ENCODE results near the gene AMH. TPM values are rescaled to one million over a fixed set of nuclear protein-coding genes. Genes with fewer than 3 reads are reported as not detected.

The AMH gene
- total and polyA plus RNA-seq, 2 of the 13 experiments (the other 11 are each of a cell fraction or from before 2014, with no cell fraction given): 0.03 to 0.18 TPM

DNA sequence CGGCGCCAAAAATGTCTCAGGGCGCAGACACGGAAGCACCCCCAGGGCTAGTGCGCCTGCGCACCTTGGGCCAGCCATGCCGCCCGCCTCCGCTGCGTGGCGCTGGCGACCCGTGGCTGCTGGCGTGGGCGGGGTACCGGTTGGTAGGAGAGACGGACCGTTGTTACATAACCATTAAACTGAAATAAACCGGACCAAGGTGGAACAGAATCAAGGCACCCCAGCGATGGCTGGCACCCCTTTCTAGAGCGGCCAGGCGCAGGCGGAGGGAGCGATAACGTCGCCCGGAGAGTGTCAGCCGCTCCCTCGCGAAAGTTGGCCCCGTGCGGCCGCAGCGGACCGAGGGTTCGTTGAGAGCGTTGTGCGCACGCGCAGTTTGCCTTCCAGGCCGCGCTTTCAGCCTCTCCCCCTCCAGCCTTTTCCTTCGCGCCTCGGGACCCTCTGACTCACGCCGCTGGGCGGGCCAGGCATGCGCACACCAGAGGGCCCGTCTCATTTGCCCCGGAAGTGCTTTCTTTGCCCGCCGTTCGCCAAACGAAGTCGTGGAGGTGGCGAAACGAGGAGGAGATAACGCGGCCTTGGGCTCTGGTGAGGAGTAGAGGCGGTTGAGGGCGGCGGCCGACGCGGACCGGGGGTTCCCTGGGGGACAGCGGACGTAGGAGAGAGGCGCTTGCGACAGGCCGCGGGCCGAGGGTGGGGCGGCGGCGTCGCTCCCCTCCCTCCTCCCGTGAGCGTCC lies 12.6 kb upstream of the AMH start, which contains the start of the genes PLEKHJ1 and SF3A2 (continued):
- no peak; the same call in 1 of the 2 replicates for TF ChIP-seq ELF4 (CRISPR knock-in tag; IDR thresholded peaks at IDR 0.05; ENCODE audit: borderline replicate concordance)
- peak; percentile 98; the same call in 1 of the 2 replicates for TF ChIP-seq ZNF552 (CRISPR knock-in tag; IDR thresholded peaks at IDR 0.05; ENCODE audit: borderline replicate concordance)
- TF ChIP-seq ZNF83 (CRISPR knock-in tag; IDR thresholded peaks at IDR 0.05; ENCODE audit: borderline replicate concordance): peak; percentile 57
- TF ChIP-seq, protein P1, sequence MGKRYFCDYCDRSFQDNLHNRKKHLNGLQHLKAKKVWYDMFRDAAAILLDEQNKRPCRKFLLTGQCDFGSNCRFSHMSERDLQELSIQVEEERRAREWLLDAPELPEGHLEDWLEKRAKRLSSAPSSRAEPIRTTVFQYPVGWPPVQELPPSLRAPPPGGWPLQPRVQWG (CRISPR knock-in tag; IDR thresholded peaks at IDR 0.05; ENCODE audit: borderline replicate concordance, low read depth): no peak
- TF ChIP-seq, protein P2, sequence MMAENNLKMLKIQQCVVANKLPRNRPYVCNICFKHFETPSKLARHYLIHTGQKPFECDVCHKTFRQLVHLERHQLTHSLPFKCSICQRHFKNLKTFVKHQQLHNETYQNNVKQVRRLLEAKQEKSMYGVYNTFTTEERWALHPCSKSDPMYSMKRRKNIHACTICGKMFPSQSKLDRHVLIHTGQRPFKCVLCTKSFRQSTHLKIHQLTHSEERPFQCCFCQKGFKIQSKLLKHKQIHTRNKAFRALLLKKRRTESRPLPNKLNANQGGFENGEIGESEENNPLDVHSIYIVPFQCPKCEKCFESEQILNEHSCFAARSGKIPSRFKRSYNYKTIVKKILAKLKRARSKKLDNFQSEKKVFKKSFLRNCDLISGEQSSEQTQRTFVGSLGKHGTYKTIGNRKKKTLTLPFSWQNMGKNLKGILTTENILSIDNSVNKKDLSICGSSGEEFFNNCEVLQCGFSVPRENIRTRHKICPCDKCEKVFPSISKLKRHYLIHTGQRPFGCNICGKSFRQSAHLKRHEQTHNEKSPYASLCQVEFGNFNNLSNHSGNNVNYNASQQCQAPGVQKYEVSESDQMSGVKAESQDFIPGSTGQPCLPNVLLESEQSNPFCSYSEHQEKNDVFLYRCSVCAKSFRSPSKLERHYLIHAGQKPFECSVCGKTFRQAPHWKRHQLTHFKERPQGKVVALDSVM (CRISPR knock-in tag; IDR thresholded peaks at IDR 0.05): no peak
- TF ChIP-seq, protein P3, sequence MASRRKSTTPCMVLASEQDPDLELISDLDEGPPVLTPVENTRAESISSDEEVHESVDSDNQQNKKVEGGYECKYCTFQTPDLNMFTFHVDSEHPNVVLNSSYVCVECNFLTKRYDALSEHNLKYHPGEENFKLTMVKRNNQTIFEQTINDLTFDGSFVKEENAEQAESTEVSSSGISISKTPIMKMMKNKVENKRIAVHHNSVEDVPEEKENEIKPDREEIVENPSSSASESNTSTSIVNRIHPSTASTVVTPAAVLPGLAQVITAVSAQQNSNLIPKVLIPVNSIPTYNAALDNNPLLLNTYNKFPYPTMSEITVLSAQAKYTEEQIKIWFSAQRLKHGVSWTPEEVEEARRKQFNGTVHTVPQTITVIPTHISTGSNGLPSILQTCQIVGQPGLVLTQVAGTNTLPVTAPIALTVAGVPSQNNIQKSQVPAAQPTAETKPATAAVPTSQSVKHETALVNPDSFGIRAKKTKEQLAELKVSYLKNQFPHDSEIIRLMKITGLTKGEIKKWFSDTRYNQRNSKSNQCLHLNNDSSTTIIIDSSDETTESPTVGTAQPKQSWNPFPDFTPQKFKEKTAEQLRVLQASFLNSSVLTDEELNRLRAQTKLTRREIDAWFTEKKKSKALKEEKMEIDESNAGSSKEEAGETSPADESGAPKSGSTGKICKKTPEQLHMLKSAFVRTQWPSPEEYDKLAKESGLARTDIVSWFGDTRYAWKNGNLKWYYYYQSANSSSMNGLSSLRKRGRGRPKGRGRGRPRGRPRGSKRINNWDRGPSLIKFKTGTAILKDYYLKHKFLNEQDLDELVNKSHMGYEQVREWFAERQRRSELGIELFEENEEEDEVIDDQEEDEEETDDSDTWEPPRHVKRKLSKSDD (CRISPR knock-in tag; IDR thresholded peaks at IDR 0.05; ENCODE audit: low read depth): peak; percentile 89
- peak; percentile 87 for TF ChIP-seq ZMYM2 (CRISPR knock-in tag; IDR thresholded peaks at IDR 0.05)
- no peak for TF ChIP-seq PTBP1 (IDR thresholded peaks at IDR 0.05; ENCODE audit: low read depth, low read length, poor library complexity, severe bottlenecking)
- TF ChIP-seq, protein P4, sequence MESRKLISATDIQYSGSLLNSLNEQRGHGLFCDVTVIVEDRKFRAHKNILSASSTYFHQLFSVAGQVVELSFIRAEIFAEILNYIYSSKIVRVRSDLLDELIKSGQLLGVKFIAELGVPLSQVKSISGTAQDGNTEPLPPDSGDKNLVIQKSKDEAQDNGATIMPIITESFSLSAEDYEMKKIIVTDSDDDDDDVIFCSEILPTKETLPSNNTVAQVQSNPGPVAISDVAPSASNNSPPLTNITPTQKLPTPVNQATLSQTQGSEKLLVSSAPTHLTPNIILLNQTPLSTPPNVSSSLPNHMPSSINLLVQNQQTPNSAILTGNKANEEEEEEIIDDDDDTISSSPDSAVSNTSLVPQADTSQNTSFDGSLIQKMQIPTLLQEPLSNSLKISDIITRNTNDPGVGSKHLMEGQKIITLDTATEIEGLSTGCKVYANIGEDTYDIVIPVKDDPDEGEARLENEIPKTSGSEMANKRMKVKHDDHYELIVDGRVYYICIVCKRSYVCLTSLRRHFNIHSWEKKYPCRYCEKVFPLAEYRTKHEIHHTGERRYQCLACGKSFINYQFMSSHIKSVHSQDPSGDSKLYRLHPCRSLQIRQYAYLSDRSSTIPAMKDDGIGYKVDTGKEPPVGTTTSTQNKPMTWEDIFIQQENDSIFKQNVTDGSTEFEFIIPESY (CRISPR knock-in tag; IDR thresholded peaks at IDR 0.05): peak; percentile 57
- TF ChIP-seq, protein P5, sequence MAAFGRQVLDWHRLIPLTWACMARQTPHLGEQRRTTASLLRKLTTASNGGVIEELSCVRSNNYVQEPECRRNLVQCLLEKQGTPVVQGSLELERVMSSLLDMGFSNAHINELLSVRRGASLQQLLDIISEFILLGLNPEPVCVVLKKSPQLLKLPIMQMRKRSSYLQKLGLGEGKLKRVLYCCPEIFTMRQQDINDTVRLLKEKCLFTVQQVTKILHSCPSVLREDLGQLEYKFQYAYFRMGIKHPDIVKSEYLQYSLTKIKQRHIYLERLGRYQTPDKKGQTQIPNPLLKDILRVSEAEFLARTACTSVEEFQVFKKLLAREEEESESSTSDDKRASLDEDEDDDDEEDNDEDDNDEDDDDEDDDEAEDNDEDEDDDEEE (CRISPR knock-in tag; IDR thresholded peaks at IDR 0.05): peak; percentile 96
- TF ChIP-seq, protein P6, sequence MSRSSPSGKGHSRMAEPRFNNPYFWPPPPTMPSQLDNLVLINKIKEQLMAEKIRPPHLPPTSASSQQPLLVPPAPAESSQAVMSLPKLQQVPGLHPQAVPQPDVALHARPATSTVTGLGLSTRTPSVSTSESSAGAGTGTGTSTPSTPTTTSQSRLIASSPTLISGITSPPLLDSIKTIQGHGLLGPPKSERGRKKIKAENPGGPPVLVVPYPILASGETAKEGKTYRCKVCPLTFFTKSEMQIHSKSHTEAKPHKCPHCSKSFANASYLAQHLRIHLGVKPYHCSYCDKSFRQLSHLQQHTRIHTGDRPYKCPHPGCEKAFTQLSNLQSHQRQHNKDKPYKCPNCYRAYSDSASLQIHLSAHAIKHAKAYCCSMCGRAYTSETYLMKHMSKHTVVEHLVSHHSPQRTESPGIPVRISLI (CRISPR knock-in tag; IDR thresholded peaks at IDR 0.05; ENCODE audit: borderline replicate concordance): no peak
- peak; percentile 77 for TF ChIP-seq NCOA2 (CRISPR knock-in tag; IDR thresholded peaks at IDR 0.05)
- TF ChIP-seq ZNF335 (CRISPR knock-in tag; IDR thresholded peaks at IDR 0.05): peak; percentile 91; the same call in 1 of the 2 replicates
- TF ChIP-seq PRPF4 (IDR thresholded peaks at IDR 0.05; ENCODE audit: low read depth, low read length, poor library complexity, severe bottlenecking): no peak
- TF ChIP-seq SALL1 (CRISPR knock-in tag; IDR thresholded peaks at IDR 0.05): peak; percentile 98
- TF ChIP-seq ZNF101 (CRISPR knock-in tag; IDR thresholded peaks at IDR 0.05; ENCODE audit: borderline replicate concordance, low read depth): peak; percentile 58; the same call in 1 of the 2 replicates
- TF ChIP-seq SIN3A (IDR thresholded peaks at IDR 0.05; ENCODE audit: borderline replicate concordance, low read depth, low read length): no peak
- peak; percentile 90 for TF ChIP-seq SNAPC2 (CRISPR knock-in tag; IDR thresholded peaks at IDR 0.05)

Data from HepG2 (cell line).